Motor neuron (in vitro differentiated cells): ENCODE data around the gene AIF1L. TPM values are rescaled to one million over a fixed set of nuclear protein-coding genes. Genes with fewer than 3 reads are reported as not detected.
A peak's percentile ranks its signal among the peaks of the same experiment; 100 is the strongest.

Source experiments
- ATAC-seq, 8 experiments: fragments of 200-7000 bp; cut with Tn5 transposase; replicated peaks in 6 of 8; 2 replicates each; pipeline ENCODE4 v1.8.0; 2021; ENCODE audit warnings: mild to moderate bottlenecking in 8 of 8, moderate library complexity in 8 of 8
- H3K27ac ChIP-seq, 2 donors: fragments of 250-450 bp; sonication (Bioruptor Pico); 2 replicates each; pipeline ENCODE4 v1.9.0; 2021; ENCODE audit warnings: antibody characterized with exemption in 2 of 2, mild to moderate bottlenecking in 2 of 2, moderate library complexity in 1 of 2
- H3K4me1 ChIP-seq, 2 donors: fragments of 250-450 bp; sonication (Bioruptor Pico); replicated peaks in 1 of 2; 2 replicates each; pipeline ENCODE4 v1.6.1; 2021; ENCODE audit warnings: antibody characterized with exemption in 2 of 2, mild to moderate bottlenecking in 2 of 2, moderate library complexity in 1 of 2
- H3K4me3 ChIP-seq, 5 donors: fragments of 250-450 bp; sonication (Bioruptor Pico); 2 replicates each; pipeline ENCODE4 v1.9.0; 2021; ENCODE audit warnings: antibody characterized with exemption in 5 of 5, mild to moderate bottlenecking in 5 of 5, moderate library complexity in 4 of 5
- WGBS, 10 experiments: fragments of 450-650 bp; shearing (Covaris generic); methylation state at CpG; one replicate each; pipeline ENCODE4 v1.0.0; 2022; 5-methylcytosine and 5-hydroxymethylcytosine counted together
- in situ Hi-C, 9 experiments: fragments of 400-800 bp; cut with MboI; loops; one replicate each; pipeline ENCODE4 v1.15.0; 2021; ENCODE audit warnings: low sequenced_read_pairs in 9 of 9, low pct_unique_long_range_greater_than_20kb in 2 of 9; ENCODE audit not compliant: unreplicated experiment in 9 of 9
- total RNA-seq, 8 experiments: library from RNA; unstranded; fragments of 300-600 nt; gene quantifications; 2 replicates each; pipeline versions ENCODE4 v1.2.3 to v1.2.4, GENCODE V29; 2022

Gene AIF1L
- total RNA-seq, 8 experiments from 2014 or later = 1.2 to 24.5 (median 5.1) TPM

GRCh38 chr9:131120620-131121228, 24.4 kb downstream of the AIF1L start:
- no peak for ATAC-seq
- Histone ChIP-seq H3K4me3 (no peak overlapping the region), H3K27ac (peak overlapping the region in 1 of 2 donors; percentile 61), H3K4me1 (peaks cover 3 to 5% of the 10 kb centered on the region in 2 donors)
- in situ Hi-C loops = no loop called here
- 67 to 100% (median 100%) methylated on average over 1 to 3 of the region's 7 CpGs; no CpG with 5 or more reads in 5 of the 10 experiments for WGBS, 10 experiments

- no peak for ATAC-seq
- 60 to 100% (median 96%) methylated on average over 1 to 2 of the region's 2 CpGs; no CpG with 5 or more reads in 4 of the 10 experiments for WGBS, 10 experiments
- in situ Hi-C loops = no loop called here
- Histone ChIP-seq H3K27ac (peak overlapping the region; percentile 25 to 61), H3K4me1 (peaks cover 4 to 7% of the 10 kb centered on the region in 2 donors), H3K4me3 (no peak overlapping the region)
Measured at GRCh38 chr9:131121346-131121745, 25.0 kb downstream of the AIF1L start.

GRCh38 chr9:131122158-131122557, 25.8 kb downstream of the AIF1L start:
- WGBS, 10 experiments = 8 to 83% (median 50%) methylated on average over 1 to 2 of the region's 2 CpGs; no CpG with 5 or more reads in 7 of the 10 experiments
- no peak overlapping the region for H3K4me3 ChIP-seq
- no peak for ATAC-seq
- in situ Hi-C loops = no loop called here
- H3K27ac ChIP-seq = peak overlapping the region in 1 of 2 donors; percentile 32
- H3K4me1 ChIP-seq = peaks cover 8 to 13% of the 10 kb centered on the region in 2 donors

- ATAC-seq = peak in 1 of 8 experiments; percentile 3
- in situ Hi-C loops = no loop called here
Measured at GRCh38 chr9:131125038-131125287, 28.6 kb downstream of the AIF1L start.

GRCh38 chr9:131125288-131126058, 29.1 kb downstream of the AIF1L start, which contains the start of gene NUP214:
Gene NUP214 (plus strand): TSS chr9:131125586. CDS start chr9:131125705, 119 bp downstream.
- in situ Hi-C loops = no loop called here
- peak within 1 kb of the TSS; percentile 92 to 94 for H3K27ac ChIP-seq
- peaks cover 8 to 13% of the 10 kb centered on the region in 2 donors for H3K4me1 ChIP-seq
- WGBS, 10 experiments = 0 to 3% (median 0%) methylated on average over 1 to 26 of the region's 61 CpGs; no CpG with 5 or more reads in 2 of the 10 experiments
- H3K4me3 ChIP-seq = peak within 1 kb of the TSS; percentile 50 to 88 (median 75)
- ATAC-seq = peak; percentile 96 to 99 (median 99)

More at GRCh38 chr9:131125038-131125287, 28.6 kb downstream of the AIF1L start:
- 0% methylated on average over 1 to 7 of the region's 7 CpGs; no CpG with 5 or more reads in 7 of the 10 experiments for WGBS, 10 experiments
- H3K4me3 ChIP-seq = peak overlapping the region; percentile 50 to 88 (median 75)
- peaks cover 8 to 13% of the 10 kb centered on the region in 2 donors for H3K4me1 ChIP-seq
- H3K27ac ChIP-seq = peak overlapping the region; percentile 92 to 94

GRCh38 chr9:131126059-131126426, 29.7 kb downstream of the AIF1L start:
- ATAC-seq = no peak
- in situ Hi-C loops = no loop called here
- Histone ChIP-seq H3K4me3 (peak overlapping the region; percentile 50 to 88 (median 75)), H3K4me1 (peaks cover 8 to 13% of the 10 kb centered on the region in 2 donors), H3K27ac (peak overlapping the region; percentile 69 to 94)
- 0 to 7% (median 0%) methylated on average over 1 to 9 of the region's 11 CpGs; no CpG with 5 or more reads in 3 of the 10 experiments for WGBS, 10 experiments

- in situ Hi-C loops = no loop called here
- H3K4me1 ChIP-seq = peaks cover 8 to 13% of the 10 kb centered on the region in 2 donors
- ATAC-seq = no peak
- no peak overlapping the region for H3K4me3 ChIP-seq
- no peak overlapping the region for H3K27ac ChIP-seq
- WGBS, 10 experiments = 38 to 83% (median 68%) methylated on average over 1 to 3 of the region's 3 CpGs; no CpG with 5 or more reads in 3 of the 10 experiments
Measured at GRCh38 chr9:131129183-131129582, 32.9 kb downstream of the AIF1L start.

GRCh38 chr9:131138676-131139075, 42.3 kb downstream of the AIF1L start:
- 67 to 100% (median 82%) methylated on average over 1 to 2 of the region's 2 CpGs; no CpG with 5 or more reads in 7 of the 10 experiments for WGBS, 10 experiments
- H3K4me3 ChIP-seq = no peak overlapping the region
- in situ Hi-C loops = no loop called here

GRCh38 chr9:131140112-131140511, 43.8 kb downstream of the AIF1L start:
- 60 to 100% (median 94%) methylated on average over 1 to 4 of the region's 4 CpGs; no CpG with 5 or more reads in 1 of the 10 experiments for WGBS, 10 experiments
- in situ Hi-C loops = no loop called here
- H3K27ac ChIP-seq = peak overlapping the region in 1 of 2 donors; percentile 66
- ATAC-seq = no peak
- H3K4me1 ChIP-seq = no peaks in the 10 kb centered on the region
- H3K4me3 ChIP-seq = no peak overlapping the region

More at GRCh38 chr9:131138676-131139075, 42.3 kb downstream of the AIF1L start:
- no peak for ATAC-seq
- H3K27ac ChIP-seq = peak overlapping the region in 1 of 2 donors; percentile 58
- no peaks in the 10 kb centered on the region for H3K4me1 ChIP-seq

- peak overlapping the region in 1 of 2 donors; percentile 66 for H3K27ac ChIP-seq
- H3K4me1 ChIP-seq = no peaks in the 10 kb centered on the region
- ATAC-seq = no peak
- no peak overlapping the region for H3K4me3 ChIP-seq
- 61 to 100% (median 93%) methylated on average over 1 to 3 of the region's 3 CpGs; no CpG with 5 or more reads in 2 of the 10 experiments for WGBS, 10 experiments
- in situ Hi-C loops = no loop called here
Measured at GRCh38 chr9:131140550-131140949, 44.2 kb downstream of the AIF1L start.

- no peak for ATAC-seq
- no peaks in the 10 kb centered on the region for H3K4me1 ChIP-seq
- in situ Hi-C loops = no loop called here
- 80 to 100% (median 85%) methylated on average over 2 of the region's 3 CpGs; no CpG with 5 or more reads in 6 of the 10 experiments for WGBS, 10 experiments
- no peak overlapping the region for H3K4me3 ChIP-seq
- peak overlapping the region; percentile 40 to 46 for H3K27ac ChIP-seq
Measured at GRCh38 chr9:131142160-131142559, 45.8 kb downstream of the AIF1L start.

GRCh38 chr9:131144201-131144600, 47.9 kb downstream of the AIF1L start:
- in situ Hi-C loops = no loop called here
- H3K4me3 ChIP-seq = no peak overlapping the region
- peak overlapping the region in 1 of 2 donors; percentile 58 for H3K27ac ChIP-seq
- WGBS, 10 experiments = 20 to 82% (median 20%) methylated on average over 1 to 3 of the region's 3 CpGs; no CpG with 5 or more reads in 7 of the 10 experiments
- H3K4me1 ChIP-seq = no peaks in the 10 kb centered on the region
- no peak for ATAC-seq

- H3K4me1 ChIP-seq = no peaks in the 10 kb centered on the region
- in situ Hi-C loops = no loop called here
- ATAC-seq = no peak
- 55 to 100% (median 100%) methylated on average over 1 to 2 of the region's 2 CpGs; no CpG with 5 or more reads in 1 of the 10 experiments for WGBS, 10 experiments
- H3K27ac ChIP-seq = no peak overlapping the region
- H3K4me3 ChIP-seq = no peak overlapping the region
Measured at GRCh38 chr9:131145245-131145644, 48.9 kb downstream of the AIF1L start.
